ELR (cell line): ENCODE results near the gene PHLDB1.
A peak's percentile ranks its signal among the peaks of the same experiment; 100 is the strongest.
"Not testable (repeated sequence)": the region's sequence is repeated elsewhere in the genome, so short reads cannot be mapped to it uniquely, and the experiment has no call there.

Experiments used
- DNase-seq: peaks from one replicate; pipeline ENCODE4 v3.0.0-alpha.2; 2015; ENCODE audit warnings: low read depth

Gene PHLDB1

GRCh38 chr11:118659314-118659952 is 52.0 kb downstream of the PHLDB1 start:
- DNase-seq: peak; percentile 88

DNA sequence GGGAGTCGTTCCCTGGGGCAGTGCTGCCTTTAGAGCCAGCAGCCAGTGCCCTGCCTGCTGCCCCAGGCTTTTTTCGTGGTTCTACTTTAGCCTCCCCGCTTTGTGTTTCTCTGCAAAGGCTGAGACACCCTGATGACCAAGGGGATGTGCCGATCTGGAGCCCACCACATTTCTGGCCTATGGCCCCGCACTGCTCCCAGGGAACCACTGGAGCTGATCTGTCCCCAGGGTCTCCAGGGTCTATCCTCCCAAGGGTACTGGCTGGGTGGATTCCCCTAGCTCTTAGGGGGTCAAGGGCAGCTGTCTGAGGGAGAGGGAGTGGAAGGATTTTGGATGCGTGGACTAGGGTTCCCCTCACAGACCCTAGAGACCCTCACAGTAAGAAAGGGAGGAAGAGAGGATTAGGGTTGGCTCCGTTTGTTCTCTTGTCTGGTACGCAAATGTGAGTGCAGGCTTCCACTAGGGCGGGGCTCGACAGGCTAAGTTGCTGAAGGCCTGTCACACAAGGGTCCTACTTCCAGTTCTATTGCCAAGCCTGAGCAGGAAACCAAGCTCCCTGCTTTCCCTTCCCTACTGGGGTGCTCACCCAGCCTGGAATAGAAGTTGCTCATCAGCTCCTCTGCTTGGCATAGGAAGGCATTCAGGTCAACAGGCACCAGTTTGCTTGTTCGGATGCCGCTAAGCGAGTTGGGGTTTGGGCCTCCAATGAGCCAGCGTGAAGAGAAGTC is 52.7 kb downstream of the PHLDB1 start:
- DNase-seq: no peak

DNA sequence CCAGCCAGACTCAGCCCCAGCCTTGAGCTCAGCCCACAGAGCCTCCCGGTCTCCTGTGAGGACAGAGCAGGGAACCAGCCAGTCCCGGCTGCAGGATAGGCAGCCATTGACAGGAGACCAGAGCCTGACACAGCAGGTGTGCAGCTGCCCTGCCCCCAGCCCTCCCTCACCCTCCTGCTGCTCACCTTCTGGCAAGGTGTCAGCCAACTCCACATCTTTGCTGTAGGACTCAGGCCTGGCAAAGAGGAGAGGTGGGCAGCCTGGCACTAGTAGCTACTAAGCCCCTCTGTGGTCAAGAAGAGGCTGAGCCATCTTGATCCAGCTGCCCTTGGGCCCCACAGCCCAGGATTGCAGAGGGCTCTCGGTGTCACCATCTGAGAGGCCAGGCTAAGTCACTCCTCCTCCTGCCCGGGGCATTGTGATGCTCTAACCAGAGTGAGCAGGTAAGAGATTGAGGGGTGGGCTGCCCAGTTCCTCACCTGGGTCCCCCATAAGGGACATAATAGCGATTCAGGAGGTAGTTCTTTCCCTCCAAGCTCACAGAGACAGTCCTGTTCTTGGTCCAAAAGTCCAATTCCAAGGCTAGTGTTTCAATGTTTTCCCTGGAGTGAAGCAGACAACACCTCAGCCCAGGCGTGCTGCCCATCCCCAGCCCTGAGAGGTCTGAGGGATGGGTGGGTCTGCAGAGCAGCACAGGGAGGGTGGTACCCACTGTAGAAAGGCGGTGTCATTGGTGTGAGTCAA is 53.4 kb downstream of the PHLDB1 start:
- DNase-seq: no peak

DNA sequence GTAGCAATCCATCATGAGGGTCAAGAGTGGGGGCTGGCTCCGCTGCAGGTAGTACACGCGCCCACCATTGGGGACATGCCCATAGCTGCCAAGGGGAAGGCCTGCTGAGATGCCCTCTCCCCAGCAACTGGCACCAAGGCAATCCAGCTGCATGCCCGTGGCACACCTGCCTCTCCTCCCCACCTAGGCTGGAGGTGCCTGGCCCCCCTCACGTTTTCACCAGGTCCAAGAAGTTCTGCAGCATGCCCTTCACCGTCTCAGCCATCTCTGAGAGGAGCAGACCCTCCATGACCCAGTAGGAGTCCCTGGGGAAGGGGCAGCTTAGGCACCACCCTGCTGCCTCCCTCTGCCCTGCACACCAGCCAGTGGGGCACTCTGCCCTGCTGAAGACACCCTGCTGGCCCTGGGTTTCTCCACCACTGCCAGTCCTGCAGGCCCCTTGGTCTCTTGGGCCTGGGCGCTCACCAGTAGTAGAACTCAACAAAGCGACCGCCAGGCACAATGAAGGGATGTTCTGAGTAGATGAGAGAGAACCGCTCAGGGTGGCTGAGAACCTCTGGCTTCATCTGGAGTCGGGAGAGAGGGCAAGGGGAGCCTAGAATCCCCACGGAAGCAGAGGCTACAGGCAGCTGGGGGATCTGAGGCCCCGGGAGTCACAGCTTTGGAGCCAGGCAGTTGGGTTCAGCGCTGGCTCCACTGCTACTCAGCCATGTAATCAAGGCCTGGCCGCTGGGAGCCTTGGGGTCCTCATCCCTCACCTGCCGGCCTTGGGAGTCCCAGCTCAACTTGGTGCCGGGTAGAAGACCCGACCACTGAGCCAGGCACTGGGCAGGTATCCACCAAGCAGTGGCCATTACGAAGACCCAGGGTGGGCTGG is 54.2 kb downstream of the PHLDB1 start:
- no peak for DNase-seq

DNA sequence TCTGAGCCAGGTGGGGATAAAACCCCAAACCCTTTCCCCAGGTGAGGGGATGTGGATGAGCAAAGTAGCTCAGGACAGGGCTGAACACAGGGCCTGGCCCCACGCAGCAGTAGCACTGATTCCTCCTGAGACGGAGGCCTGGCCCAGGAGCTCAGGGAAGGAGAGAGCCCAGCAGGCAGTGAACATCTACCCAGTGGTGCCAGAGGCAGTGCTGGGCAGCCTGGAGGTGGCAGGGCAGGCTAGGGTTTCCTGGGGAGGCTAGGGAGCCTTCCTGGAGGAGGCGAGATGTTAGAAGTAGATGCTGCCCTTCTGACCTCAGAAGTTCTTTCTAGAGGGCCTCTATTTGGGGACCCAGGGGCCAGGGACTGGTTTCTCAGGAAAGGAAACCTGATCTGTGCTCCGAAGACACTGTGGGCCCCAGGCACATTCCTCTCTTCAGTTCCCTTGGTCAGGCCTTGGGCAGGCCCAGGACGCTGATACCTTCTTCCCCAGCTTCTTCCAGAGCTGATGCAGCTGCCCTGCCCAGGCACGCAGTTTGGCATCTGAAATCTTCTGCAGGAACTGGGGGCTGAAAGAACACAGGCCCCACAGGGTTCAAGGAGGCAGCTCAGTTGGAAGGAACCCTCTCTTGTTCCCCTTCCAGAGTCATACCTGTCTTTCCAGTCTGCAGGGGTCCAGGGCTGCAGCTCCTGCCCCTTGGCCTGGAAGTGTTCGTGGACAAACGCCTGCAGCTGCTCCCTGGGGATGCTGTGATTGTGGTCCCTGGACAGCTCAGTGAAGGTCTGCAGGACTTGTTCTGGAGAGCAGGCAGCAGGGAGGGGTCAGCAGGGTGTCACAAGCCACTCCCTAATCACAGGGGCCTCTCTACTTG is 55.2 kb downstream of the PHLDB1 start:
- DNase-seq: no peak

GRCh38 chr11:118663381-118663780 is 56.0 kb downstream of the PHLDB1 start:
- no peak for DNase-seq

- DNase-seq: no peak
Observed at GRCh38 chr11:118663902-118664301, 56.5 kb downstream of the PHLDB1 start.

- no peak for DNase-seq
Observed at GRCh38 chr11:118666371-118666770, 59.0 kb downstream of the PHLDB1 start.

- no peak for DNase-seq
Observed at GRCh38 chr11:118670063-118670462, 62.6 kb downstream of the PHLDB1 start.

DNA sequence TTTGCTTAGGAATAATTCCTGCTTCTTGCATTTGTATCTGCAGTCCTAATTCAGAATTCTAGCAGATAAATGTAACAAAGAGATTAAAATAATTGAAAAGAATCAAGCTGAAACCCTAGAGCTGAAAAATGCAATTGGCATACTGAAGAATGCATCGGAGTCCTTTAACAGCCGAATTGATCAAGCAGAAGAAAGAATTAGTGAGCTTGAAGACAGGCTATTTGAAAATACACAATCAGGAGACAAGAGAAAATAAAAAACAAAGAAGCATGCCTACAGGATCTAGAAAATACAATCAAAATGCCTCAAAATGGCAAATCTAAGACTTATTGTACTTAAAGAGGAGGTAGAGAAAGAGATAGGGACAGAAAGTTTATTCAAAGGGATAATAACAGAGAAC is 63.8 kb downstream of the PHLDB1 start:
- DNase-seq: no peak

- peak; percentile 60 for DNase-seq
Observed at GRCh38 chr11:118672846-118673245, 65.4 kb downstream of the PHLDB1 start.

DNA sequence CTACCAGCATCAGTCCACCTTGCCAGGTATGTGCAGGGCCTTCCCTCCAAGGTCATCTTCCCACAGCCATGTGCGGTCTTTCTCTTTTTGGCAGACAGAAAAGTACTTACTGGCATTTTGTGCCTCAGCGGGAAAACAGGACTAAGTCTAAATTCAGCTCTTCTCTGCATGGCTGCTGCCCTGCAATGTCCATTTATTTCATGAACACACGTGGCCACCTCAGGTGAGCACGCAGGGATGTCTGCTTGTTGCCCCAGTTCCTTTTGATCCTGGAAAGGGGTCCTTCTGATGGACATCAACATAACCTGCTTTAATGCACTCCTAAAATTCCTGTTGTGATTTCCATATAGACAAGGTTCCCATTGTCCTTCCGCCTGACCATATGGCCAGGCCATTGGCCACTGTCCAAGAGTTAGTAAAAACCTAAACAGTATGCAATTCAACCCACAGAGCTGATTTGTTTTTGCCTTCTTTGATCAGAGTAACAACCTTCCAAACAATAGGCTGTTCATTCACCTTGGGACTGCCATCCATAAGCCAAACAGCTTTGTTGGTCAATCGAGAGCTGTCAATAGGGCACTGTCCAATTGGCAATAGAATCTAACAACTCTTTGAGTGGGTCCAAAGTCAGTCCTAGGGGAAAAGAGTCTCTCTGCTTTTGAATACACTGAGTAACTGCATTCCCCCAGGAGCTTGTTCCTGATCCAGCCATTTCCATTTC is 66.1 kb downstream of the PHLDB1 start:
- no peak for DNase-seq

- no peak for DNase-seq
Observed at GRCh38 chr11:118674082-118674435, 66.6 kb downstream of the PHLDB1 start.

DNA sequence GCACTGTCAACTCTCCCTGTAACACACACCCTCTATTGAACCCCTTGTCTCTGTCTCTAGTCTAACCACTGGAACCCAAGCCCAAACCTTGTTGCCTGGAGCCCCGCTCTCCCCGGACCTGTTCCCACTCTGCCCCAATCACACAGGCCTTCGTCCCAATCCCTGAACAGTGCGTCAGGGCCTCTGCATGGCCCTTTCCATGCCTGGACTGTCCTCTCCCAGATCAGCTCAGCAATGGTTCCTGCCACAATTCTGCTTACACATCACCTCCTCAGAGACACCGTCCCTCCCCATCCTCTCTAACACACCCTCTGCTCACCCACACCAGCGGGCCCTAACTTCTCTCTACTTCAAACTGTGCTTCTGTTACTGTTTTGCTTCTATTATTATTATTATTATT is 70.6 kb downstream of the PHLDB1 start:
- no peak for DNase-seq

DNA sequence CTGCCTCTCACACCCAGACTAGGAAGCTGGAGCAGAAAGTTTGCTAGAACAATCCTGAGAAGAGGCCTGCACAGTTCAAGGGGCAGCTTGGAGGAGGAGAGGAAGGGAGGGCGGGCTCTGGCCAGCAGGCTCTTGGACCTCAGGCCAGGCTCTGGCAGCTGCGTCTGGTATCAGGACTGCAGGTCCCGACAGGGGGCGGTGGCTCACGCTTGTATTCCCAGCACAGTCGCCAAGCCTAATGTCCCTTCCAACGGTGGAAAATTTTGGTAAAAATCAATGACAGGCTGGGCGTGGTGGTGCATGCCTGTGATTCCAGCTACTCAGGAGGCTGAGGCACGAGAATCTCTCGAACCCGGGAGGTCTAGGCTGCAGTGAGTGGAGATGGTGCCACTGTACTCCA is 71.5 kb downstream of the PHLDB1 start:
- DNase-seq: peak; percentile 32

GRCh38 chr11:118679483-118679882 is 72.1 kb downstream of the PHLDB1 start, which contains the start of gene TREH:
Gene TREH, minus strand, starts transcription at chr11:118679650. Its CDS starts 23 bp downstream, at chr11:118679627.
- DNase-seq: no peak

GRCh38 chr11:118682372-118682771 is 75.0 kb downstream of the PHLDB1 start:
- DNase-seq: no peak

DNA sequence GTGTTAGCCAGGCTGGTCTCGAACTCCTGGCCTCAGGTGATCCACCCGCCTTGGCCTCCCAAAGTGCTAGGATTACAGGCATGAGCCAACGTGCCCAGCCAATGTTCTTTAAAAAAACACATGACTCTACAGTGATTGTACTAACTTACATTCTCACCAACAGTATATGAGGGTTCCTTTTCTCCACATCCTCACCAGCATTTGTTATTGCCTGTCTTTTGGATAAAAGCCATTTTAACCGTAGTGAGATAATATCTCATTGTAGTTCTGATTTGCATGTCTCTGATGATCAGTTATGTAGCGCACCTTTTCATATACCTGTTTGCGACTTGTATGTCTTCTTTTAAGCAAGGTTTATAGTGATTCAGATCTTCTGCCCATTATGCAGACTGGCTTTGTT is 75.5 kb downstream of the PHLDB1 start:
- not testable (repeated sequence) for DNase-seq

- DNase-seq: no peak
Observed at GRCh38 chr11:118684187-118684586, 76.8 kb downstream of the PHLDB1 start.

DNA sequence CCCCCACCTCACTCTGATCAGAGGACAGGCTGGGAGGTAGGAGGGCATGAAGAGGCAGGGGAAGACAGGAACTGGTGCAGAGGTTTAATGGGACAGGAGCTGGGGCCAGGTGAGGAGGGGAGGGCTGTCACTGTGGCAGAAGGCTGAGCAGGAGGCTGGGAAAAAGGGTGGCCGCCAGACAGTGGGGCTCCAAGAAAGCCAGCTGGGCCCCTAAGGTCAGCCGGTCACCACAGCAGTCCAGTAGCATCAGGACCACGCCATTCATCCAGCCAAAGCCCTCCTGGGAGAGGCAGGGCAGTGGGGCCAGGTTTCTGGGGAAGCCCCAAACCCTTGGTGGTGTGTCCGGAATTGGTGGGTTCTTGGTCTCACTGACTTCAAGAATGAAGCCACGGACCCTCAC is 80.5 kb downstream of the PHLDB1 start:
- no peak for DNase-seq
